ENCODE data around the gene ERI3.

Gene ERI3

DNA sequence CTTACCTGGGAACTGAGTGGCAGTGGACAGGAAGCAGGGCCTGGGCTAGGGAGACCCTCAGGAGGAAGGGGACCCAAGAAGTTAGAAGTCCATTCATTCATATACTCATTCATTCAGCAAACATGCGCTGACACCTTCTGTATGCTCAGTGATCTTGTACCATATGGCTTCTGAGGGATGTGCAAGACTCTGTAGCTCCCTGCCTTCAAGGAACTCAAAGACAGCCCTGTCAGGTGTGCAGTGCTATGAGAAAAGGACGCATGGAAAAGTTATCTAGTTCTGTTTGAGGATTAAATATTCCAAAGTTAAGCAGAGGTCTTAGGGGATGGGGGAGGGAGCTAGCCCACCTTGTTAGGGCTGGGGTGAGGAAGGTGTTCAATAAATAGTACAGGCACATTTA is 129.3 kb downstream of the ERI3 start:
- TF ChIP-seq GATA3 (IDR thresholded peaks at IDR 0.05; ENCODE audit: low read depth, low read length) (no peak), GATA2 (IDR thresholded peaks at IDR 0.05; ENCODE audit: low read depth, low read length) (no peak)

DNA sequence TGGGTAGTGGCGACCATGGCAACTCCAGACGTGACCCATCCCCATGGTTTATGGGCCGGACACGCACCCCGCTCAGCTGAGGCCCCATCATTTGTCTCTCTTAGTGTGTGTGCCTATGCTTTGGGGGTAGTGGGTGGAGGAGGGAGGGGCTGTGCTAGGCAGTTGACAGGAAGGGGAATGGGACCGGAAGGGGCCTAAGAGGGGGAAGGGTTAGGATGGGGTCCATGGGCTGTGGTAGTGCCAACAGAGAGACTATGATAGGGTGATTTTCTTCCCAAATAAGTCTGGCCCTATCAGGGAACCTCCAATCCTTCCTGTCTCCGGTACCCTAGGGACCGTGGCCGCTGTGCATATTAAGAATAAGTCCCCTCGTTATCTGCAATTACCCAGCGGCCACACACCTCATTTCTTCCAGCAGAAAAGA is 131.9 kb downstream of the ERI3 start:
- TF ChIP-seq GATA3 (IDR thresholded peaks at IDR 0.05; ENCODE audit: low read depth, low read length): no peak
- no peak for TF ChIP-seq GATA2 (IDR thresholded peaks at IDR 0.05; ENCODE audit: low read depth, low read length)

DNA sequence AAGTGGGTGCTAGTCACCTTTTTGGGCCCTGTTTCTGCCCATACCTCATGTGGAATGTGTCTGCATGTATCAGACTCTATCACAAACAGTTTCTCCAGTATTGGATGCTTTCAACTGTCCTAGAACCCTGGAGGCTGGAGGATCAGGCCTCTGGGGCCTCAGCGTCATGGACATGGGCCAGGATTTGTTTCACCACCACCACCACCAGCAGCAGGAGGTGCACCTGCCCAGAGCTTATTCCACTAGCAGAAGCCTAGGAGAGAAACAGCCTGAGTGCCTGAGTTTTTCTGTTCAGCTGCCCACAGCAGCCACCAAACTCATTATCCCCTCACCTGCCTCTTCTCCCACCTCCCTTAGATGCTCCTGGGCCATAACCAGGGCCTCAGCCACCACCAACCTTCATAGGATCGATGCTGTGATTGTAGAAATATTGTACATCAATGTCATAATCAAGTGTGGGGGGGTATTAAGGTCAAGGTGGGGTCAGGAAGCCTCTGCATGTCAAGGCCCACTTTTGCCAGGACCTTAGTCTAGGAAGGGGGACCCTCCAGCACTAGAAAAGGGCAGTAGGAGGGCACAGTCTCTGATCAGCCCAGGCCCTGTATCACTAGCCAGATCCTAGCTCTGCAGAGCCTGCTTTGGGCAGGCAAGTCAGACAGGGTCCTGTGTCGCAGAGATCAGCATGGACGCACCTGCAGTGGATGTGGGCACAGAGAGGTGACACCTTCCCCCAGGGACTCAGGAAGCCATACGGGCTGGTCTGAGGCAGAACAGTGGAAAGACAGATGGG is 132.5 kb downstream of the ERI3 start:
- no peak for TF ChIP-seq GATA3 (IDR thresholded peaks at IDR 0.05; ENCODE audit: low read depth, low read length)
- TF ChIP-seq GATA2 (IDR thresholded peaks at IDR 0.05; ENCODE audit: low read depth, low read length): no peak

DNA sequence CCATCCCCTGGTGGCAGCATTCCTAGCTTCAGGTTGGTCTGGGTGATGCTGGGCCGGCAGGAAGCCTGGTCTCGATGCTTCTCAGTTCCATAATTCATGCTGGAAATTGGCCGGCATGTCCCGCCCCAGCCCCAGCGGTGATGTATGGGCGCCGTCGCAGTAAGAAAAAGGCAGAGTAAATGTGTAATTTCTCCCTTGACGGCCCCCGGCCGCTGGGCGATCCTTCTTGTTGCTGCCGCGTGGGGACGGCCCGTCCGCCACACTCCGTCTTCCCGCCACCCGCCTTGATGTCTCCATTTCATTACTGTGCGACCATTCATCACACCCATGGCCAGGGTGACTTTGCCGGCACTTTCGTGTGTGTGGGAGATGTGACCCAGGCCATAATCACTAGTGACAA is 133.3 kb downstream of the ERI3 start:
- no peak for TF ChIP-seq GATA3 (IDR thresholded peaks at IDR 0.05; ENCODE audit: low read depth, low read length)
- no peak for TF ChIP-seq GATA2 (IDR thresholded peaks at IDR 0.05; ENCODE audit: low read depth, low read length)

DNA sequence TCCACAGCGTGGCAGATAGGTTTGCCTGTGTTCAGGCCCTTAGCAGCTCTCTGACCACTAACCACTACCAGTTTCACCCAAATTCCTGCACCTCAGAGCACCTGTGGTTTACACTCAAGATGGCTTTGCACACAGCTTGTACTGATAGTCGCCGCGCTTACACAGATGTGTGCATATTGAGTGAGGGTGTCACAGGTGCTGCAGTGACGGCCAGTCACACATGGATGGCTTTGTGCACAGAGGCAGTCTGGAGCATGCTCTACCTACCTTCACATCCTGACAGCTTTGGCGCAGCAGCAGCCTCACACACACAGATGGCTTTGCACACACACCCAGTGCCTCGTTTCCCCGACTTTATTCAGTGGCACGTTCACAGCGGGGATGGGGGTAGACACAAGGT is 134.3 kb downstream of the ERI3 start:
- TF ChIP-seq GATA2 (IDR thresholded peaks at IDR 0.05; ENCODE audit: low read depth, low read length) (no peak), GATA3 (IDR thresholded peaks at IDR 0.05; ENCODE audit: low read depth, low read length) (no peak)

DNA sequence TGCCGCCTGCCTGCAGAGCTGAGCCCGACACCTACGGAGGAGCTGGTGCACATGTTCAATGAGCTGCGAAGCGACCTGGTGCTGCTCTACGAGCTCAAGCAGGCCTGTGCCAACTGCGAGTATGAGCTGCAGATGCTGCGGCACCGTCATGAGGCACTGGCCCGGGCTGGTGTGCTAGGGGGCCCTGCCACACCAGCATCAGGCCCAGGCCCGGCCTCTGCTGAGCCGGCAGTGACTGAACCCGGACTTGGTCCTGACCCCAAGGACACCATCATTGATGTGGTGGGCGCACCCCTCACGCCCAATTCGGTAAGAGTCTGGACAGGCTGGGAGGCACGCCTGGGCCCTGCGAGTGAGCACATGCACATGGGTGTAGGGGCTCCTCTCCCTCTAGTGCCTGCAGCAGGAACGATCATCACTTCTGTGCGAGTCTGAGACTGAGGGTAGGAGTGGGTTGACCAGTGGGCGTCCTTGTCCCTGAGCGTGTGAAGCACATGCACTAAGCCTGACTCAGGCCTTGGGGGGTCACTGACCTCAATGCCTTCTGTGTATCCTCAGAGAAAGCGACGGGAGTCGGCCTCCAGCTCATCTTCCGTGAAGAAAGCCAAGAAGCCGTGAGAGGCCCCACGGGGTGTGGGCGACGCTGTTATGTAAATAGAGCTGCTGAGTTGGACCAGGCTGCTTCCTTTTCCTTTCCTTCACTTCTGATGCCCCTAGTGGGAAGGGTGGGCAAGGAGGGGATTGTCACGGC is 134.9 kb downstream of the ERI3 start:
- no peak for TF ChIP-seq GATA3 (IDR thresholded peaks at IDR 0.05; ENCODE audit: low read depth, low read length)

DNA sequence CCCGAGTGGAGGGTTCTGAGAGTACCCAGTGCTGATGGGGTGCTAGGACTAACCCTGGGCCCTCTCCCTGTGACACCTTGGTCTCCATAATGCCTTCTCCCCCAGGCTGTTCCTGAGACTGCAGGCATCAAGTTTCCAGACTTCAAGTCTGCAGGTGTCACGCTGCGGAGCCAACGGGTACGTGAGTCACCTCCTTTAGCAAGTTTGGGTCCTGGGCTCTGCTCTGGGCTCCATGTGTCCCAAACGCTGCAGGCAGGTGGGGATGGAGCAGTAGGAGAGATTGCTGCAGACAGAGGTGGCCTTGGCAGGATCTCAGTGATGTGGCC is 135.8 kb downstream of the ERI3 start:
- TF ChIP-seq GATA2 (IDR thresholded peaks at IDR 0.05; ENCODE audit: low read depth, low read length) (no peak), GATA3 (IDR thresholded peaks at IDR 0.05; ENCODE audit: low read depth, low read length) (no peak)

DNA sequence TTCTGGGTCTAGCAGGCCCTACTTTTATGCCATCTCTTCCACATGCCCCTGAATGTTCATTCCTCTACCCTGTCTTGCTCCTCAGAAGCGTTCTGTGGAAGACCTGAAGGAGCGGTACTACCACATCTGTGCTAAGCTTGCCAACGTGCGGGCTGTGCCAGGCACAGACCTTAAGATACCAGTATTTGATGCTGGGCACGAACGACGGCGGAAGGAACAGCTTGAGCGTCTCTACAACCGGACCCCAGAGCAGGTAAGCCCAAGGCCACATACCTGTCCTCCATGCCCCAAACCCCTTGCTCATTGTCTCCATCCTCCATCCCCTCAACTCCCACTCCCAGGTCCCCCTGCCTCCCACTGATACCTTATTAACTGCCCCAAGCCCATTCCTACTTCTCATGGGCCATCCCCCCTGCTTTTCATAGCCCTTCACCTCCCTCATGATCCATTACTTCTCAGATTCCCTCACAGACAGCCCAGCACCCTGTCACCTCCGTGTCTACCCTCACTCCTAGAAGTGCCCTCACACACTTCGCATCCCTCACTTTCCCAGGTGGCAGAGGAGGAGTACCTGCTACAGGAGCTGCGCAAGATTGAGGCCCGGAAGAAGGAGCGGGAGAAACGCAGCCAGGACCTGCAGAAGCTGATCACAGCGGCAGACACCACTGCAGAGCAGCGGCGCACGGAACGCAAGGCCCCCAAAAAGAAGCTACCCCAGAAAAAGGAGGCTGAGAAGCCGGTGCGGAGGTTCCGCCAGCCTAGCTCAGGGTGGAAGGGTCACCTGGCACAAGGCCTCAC is 136.4 kb downstream of the ERI3 start:
- no peak for TF ChIP-seq GATA2 (IDR thresholded peaks at IDR 0.05; ENCODE audit: low read depth, low read length)
- no peak for TF ChIP-seq GATA3 (IDR thresholded peaks at IDR 0.05; ENCODE audit: low read depth, low read length)

DNA sequence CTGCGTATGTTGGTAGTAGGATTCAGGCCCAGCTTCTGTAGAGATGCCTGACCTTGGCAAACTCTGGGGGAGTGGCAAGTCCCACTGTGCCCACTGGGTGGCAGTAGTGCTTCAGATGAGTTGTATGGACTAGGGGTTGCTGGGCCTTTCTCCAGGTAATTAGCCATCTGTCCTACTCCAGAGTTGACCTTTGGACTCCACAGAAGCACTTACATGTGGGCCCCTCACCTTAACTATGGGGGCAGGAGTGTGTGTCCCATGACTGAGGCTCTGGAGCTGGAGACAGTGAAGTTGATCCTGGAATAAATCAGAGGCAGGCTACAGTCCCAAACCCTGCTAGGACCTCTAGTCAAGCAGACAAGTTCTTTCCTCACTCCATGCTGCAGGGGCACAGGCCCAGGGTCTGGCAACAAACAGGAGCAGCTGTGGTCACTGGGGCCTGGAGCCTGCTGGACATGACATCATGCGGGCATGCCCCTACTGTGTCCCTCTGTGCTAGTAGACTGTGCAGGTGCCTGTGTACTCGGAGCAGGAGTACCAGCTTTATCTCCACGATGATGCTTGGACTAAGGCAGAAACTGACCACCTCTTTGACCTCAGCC is 137.1 kb downstream of the ERI3 start:
- no peak for TF ChIP-seq GATA2 (IDR thresholded peaks at IDR 0.05; ENCODE audit: low read depth, low read length)
- no peak for TF ChIP-seq GATA3 (IDR thresholded peaks at IDR 0.05; ENCODE audit: low read depth, low read length)

DNA sequence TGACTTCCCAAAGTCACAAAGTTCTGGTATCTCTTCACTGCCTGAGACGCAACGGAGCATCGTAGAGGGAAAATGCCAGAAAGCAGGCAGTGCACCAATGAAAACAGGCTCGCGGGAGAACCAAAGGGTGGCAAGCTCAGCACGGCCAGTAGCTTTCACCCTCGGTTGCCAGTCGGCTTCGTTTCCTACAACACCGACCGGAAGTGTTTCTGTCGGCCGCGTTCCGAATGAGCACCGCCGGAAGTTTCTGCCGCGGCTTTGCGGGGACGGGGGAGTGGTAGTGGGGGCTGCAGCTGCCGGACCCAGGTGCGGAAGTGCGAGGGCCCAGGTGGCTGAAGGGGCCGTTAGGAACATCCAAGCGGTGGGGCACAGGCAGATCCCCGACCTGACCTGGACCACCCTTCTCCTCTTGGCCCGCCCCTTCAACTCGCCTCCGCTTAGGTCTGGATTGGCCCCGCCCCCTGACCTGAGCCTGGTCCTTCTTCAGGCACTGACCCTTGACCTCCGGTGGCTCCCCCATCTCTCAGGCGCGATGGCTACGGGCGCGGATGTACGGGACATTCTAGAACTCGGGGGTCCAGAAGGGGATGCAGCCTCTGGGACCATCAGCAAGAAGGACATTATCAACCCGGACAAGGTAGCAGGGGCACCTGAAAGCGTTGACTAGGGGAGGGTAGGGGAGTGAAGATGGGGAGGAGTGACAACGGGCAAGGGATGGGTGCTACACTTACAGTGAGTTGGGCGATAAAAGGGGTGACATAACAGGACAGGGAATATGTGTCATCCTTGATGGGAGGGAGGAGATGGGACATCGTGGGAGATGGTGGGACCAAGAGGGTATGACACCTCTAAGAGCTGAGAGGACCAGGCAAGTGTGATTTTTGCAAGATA is 141.6 kb downstream of the ERI3 start, which contains the start of gene DMAP1:
Gene DMAP1, plus strand, starts transcription at position 250 of the 891 bp plus-strand sequence. Its CDS starts 283 bp downstream, at position 533.
- TF ChIP-seq GATA3 (IDR thresholded peaks at IDR 0.05; ENCODE audit: low read depth, low read length): no peak
- TF ChIP-seq GATA2 (IDR thresholded peaks at IDR 0.05; ENCODE audit: low read depth, low read length): no peak; the same call in 1 of the 2 replicates

DNA sequence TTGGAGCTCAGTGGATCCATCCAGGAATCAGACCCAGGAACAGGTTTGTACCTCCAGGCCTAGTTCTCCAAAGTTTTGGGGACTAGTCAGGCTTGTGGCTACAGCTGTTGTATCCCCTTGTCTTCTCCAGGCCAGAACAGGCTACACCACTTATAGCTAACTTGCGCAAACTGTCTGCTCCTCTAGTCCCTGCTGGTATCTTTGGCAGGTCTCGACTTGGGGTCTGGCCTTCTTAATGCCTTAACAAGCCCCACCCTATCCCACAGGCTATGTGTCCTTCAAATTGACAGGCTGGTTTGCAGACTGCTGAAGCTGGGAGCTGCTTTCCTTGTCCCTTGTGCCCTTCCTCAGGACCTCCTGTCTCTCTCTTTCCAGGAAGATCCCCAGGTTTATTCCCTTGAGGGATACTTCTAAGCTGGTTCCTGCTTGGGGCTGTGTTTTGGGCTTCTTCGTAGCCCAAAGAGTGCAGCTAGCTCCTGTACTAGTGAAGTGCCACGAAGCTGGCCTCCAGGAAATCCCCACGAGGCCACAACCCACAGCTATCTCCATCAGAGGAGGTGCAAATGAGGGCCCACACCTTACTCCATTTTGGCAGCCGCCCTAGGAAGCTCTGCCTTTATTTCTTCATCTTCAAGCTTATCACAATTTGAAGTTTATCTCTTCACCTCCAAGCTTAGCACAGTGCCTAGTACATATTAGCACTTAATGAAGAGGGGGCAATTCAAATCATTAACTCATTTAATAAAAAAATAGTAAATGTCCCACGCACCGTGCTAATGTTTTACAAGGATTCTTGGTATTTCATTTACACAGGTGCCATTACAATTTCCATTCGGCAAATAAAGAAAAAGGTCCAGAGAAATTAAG is 142.5 kb downstream of the ERI3 start:
- TF ChIP-seq GATA2 (IDR thresholded peaks at IDR 0.05; ENCODE audit: low read depth, low read length): no peak

DNA sequence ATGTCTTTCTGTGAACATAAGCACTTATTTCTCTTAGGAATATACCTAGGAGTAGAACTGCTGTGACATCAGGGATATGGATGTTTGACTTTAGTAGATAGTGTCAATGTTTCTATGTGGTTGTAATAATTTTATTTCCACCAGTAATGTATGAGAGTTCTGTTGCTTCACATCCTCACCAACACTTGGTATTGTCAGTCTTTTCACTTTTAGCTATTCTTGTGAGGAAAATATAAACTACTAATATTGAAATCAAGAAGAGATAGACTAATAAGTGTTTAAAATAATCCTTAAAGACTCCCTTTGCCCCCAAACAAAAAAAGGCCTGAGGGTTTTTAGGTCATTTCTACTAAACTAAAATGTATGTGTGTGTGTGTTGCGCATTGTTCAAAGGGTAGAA is 144.5 kb downstream of the ERI3 start:
- TF ChIP-seq GATA3 (IDR thresholded peaks at IDR 0.05; ENCODE audit: low read depth, low read length): no peak

Data from SH-SY5Y (cell line).